ENCODE results near the gene TMEM272.

- TF ChIP-seq, protein P1, sequence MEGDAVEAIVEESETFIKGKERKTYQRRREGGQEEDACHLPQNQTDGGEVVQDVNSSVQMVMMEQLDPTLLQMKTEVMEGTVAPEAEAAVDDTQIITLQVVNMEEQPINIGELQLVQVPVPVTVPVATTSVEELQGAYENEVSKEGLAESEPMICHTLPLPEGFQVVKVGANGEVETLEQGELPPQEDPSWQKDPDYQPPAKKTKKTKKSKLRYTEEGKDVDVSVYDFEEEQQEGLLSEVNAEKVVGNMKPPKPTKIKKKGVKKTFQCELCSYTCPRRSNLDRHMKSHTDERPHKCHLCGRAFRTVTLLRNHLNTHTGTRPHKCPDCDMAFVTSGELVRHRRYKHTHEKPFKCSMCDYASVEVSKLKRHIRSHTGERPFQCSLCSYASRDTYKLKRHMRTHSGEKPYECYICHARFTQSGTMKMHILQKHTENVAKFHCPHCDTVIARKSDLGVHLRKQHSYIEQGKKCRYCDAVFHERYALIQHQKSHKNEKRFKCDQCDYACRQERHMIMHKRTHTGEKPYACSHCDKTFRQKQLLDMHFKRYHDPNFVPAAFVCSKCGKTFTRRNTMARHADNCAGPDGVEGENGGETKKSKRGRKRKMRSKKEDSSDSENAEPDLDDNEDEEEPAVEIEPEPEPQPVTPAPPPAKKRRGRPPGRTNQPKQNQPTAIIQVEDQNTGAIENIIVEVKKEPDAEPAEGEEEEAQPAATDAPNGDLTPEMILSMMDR (conservative IDR thresholded peaks at IDR 0.05; ENCODE audit: low read depth, low read length) = no peak
- TF ChIP-seq EZH2phosphoT487 (IDR thresholded peaks at IDR 0.05; ENCODE audit: borderline replicate concordance, low read length) (no peak), EZH2 (IDR thresholded peaks at IDR 0.05; ENCODE audit: low read length, unreplicated experiment) (no peak)
These were observed 3.2 kb downstream of the TMEM272 start for GRCh38 chr13:51841732-51842131.

Measured in PC-3 (cell line).